Naive thymus-derived CD8-positive, alpha-beta T cell (primary cell): Measurements from ENCODE around the gene F12. TPM values are rescaled to one million over a fixed set of nuclear protein-coding genes. Genes with fewer than 3 reads are reported as not detected.
"Not testable (repeated sequence)": the region's sequence is repeated elsewhere in the genome, so short reads cannot be mapped to it uniquely, and the experiment has no call there.

Source experiments
- ATAC-seq, 2 donors: fragments of 150-1000 bp; cut with Tn5 transposase in 1 of 2; sonication (Bioruptor Pico), chemical (Tn5 transposase) in 1 of 2; 1 replicate in 1 of 2; 2 replicates in 1 of 2; pipeline ENCODE4 v1.10.0; 2021; ENCODE audit warnings: mild to moderate bottlenecking in 2 of 2, moderate library complexity in 2 of 2
- POLR2A ChIA-PET: fragments of 350-600 bp; sonication (Branson Sonifier 250); formaldehyde crosslinking; loops from one replicate; lab custom pipeline; 2021; ENCODE audit warnings: antibody characterized with exemption; lab: Charles Lee
- DNase-seq, 10 donors: peaks; one replicate each; pipeline versions ENCODE4 v3.0.0 to v3.0.0-alpha.2; 2020 to 2022
- H3K27ac Mint-ChIP-seq, 10 donors: one replicate each; pipeline ENCODE4 v1.8.0; 2020 to 2022; ENCODE audit warnings: mild to moderate bottlenecking in 10 of 10, mixed read lengths in 10 of 10, moderate library complexity in 4 of 10, inconsistent platforms in 1 of 10
- H3K27me3 Mint-ChIP-seq, 5 donors: one replicate each; pipeline ENCODE4 v1.8.0; 2021 to 2022; ENCODE audit warnings: mixed read lengths in 5 of 5
- H3K36me3 Mint-ChIP-seq, 3 donors: one replicate each; pipeline ENCODE4 v1.8.0; 2020 to 2022; ENCODE audit warnings: mixed read lengths in 3 of 3, mild to moderate bottlenecking in 2 of 3, inconsistent platforms in 1 of 3
- H3K4me1 Mint-ChIP-seq, 4 donors: one replicate each; pipeline ENCODE4 v1.8.0; 2021 to 2022; ENCODE audit warnings: mixed read lengths in 4 of 4
- H3K4me3 Mint-ChIP-seq, 10 donors: one replicate each; pipeline ENCODE4 v1.8.0; 2020 to 2022; ENCODE audit warnings: mild to moderate bottlenecking in 10 of 10, mixed read lengths in 10 of 10, moderate library complexity in 6 of 10, inconsistent platforms in 1 of 10
- H3K9me3 Mint-ChIP-seq, 9 donors: one replicate each; pipeline ENCODE4 v1.8.0; 2020 to 2022; ENCODE audit warnings: mixed read lengths in 9 of 9, mild to moderate bottlenecking in 3 of 9, inconsistent platforms in 1 of 9, moderate library complexity in 1 of 9
- polyA plus RNA-seq, 3 donors: library from polyadenylated mRNA; unstranded; fragments of 300-500 nt; fragmentation: Illumina TruSeq; gene quantifications; one replicate each; pipeline ENCODE4 v1.2.3, GENCODE V29; 2021
- total RNA-seq, 8 experiments: library from RNA in 2 of 8; stranded (reverse) in 2 of 8; gene quantifications; one replicate each; pipeline ENCODE4 v1.2.3 and lab custom pipeline; 2021 to 2026

Gene F12
- total and polyA plus RNA-seq, 5 experiments from 2014 or later = 0.21 to 0.26 (median 0.25) TPM; not detected in 2

- peak overlapping the region in 9 of 10 donors; percentile 14 to 94 (median 71) for H3K27ac Mint-ChIP-seq
- DNase-seq (no peak), ATAC-seq (no peak)
- POLR2A ChIA-PET = interaction anchor here (0.8 to 2.0 kb wide), 7 partner anchors 8 to 48 kb away, joined by 3 to 14 read pairs (median 5); partner anchors contain the start of genes GRK6 and LMAN2
- H3K27me3 Mint-ChIP-seq = no peaks in the 10 kb centered on the region
- peaks cover 0 to 6% (median 0%) of the 10 kb centered on the region in 3 donors for H3K36me3 Mint-ChIP-seq
- peaks cover 28 to 73% (median 53%) of the 10 kb centered on the region in 4 donors for H3K4me1 Mint-ChIP-seq
- H3K4me3 Mint-ChIP-seq = no peak overlapping the region
- H3K9me3 Mint-ChIP-seq = no peaks in the 10 kb centered on the region
Measured at GRCh38 chr5:177377851-177378776, 31.2 kb downstream of the F12 start.

GRCh38 chr5:177376107-177376506 lies 33.3 kb downstream of the F12 start:
- H3K27ac Mint-ChIP-seq = peak overlapping the region; percentile 43 to 94 (median 89)
- H3K27me3 Mint-ChIP-seq = no peaks in the 10 kb centered on the region
- no peaks in the 10 kb centered on the region for H3K9me3 Mint-ChIP-seq
- ATAC-seq (no peak), DNase-seq (no peak)
- peaks cover 0 to 8% (median 4%) of the 10 kb centered on the region in 3 donors for H3K36me3 Mint-ChIP-seq
- H3K4me3 Mint-ChIP-seq = no peak overlapping the region
- POLR2A ChIA-PET = interaction anchor here (1.4 kb wide), 1 partner anchor 25 kb away, joined by 6 read pairs; the partner anchor contains the start of gene LMAN2
- peaks cover 32 to 77% (median 62%) of the 10 kb centered on the region in 4 donors for H3K4me1 Mint-ChIP-seq

- H3K27ac Mint-ChIP-seq = peak overlapping the region; percentile 83 to 94 (median 90)
- not testable (repeated sequence) for DNase-seq, H3K9me3 Mint-ChIP-seq, H3K36me3 Mint-ChIP-seq, H3K4me3 Mint-ChIP-seq, H3K27me3 Mint-ChIP-seq, ATAC-seq
- POLR2A ChIA-PET = interaction anchor here (0.6 to 13.2 kb wide), 4 partner anchors 11 to 846 kb away, joined by 3 to 247 read pairs (median 4); partner anchors contain the start of genes LMAN2 and RGS14
- H3K4me1 Mint-ChIP-seq = peaks cover 32 to 78% (median 61%) of the 10 kb centered on the region in 4 donors
Measured at GRCh38 chr5:177375516-177375915, 33.8 kb downstream of the F12 start.

GRCh38 chr5:177374211-177374610 lies 35.2 kb downstream of the F12 start:
- H3K27me3 Mint-ChIP-seq = no peaks in the 10 kb centered on the region
- DNase-seq (no peak), ATAC-seq (no peak)
- peak overlapping the region in 9 of 10 donors; percentile 32 to 85 (median 80) for H3K4me3 Mint-ChIP-seq
- H3K36me3 Mint-ChIP-seq = peaks cover 1 to 13% (median 10%) of the 10 kb centered on the region in 3 donors
- no peaks in the 10 kb centered on the region for H3K9me3 Mint-ChIP-seq
- peaks cover 29 to 83% (median 65%) of the 10 kb centered on the region in 4 donors for H3K4me1 Mint-ChIP-seq
- POLR2A ChIA-PET = interaction anchor here (0.7 to 13.2 kb wide), 6 partner anchors 9 to 129 kb away, joined by 3 to 247 read pairs (median 34); partner anchors contain the start of genes LMAN2, RGS14 and SLC34A1
- H3K27ac Mint-ChIP-seq = peak overlapping the region; percentile 83 to 94 (median 90)

GRCh38 chr5:177373806-177374205 lies 35.6 kb downstream of the F12 start:
- Mint-ChIP-seq H3K27me3 (no peaks in the 10 kb centered on the region), H3K9me3 (no peaks in the 10 kb centered on the region), H3K27ac (peak overlapping the region; percentile 83 to 94 (median 90)), H3K4me3 (peak overlapping the region; percentile 15 to 85 (median 78)), H3K4me1 (peaks cover 32 to 86% (median 66%) of the 10 kb centered on the region in 4 donors), H3K36me3 (peaks cover 5 to 17% (median 13%) of the 10 kb centered on the region in 3 donors)
- ATAC-seq (no peak), DNase-seq (no peak)
- POLR2A ChIA-PET = interaction anchor here (0.6 to 13.2 kb wide), 9 partner anchors 9 to 81 kb away, joined by 3 to 247 read pairs (median 8); partner anchors contain the start of genes LMAN2, PRR7, RGS14 and SLC34A1

- no peak for DNase-seq
- H3K27me3 Mint-ChIP-seq = no peaks in the 10 kb centered on the region
- H3K9me3 Mint-ChIP-seq = no peaks in the 10 kb centered on the region
- H3K27ac Mint-ChIP-seq = peak overlapping the region; percentile 69 to 94 (median 92)
- peak; percentile 38 to 52 for ATAC-seq
- H3K4me1 Mint-ChIP-seq = peaks cover 37 to 90% (median 74%) of the 10 kb centered on the region in 4 donors
- POLR2A ChIA-PET = interaction anchor here (0.6 to 13.2 kb wide), 19 partner anchors 8 to 836 kb away, joined by 3 to 247 read pairs (median 6); partner anchors contain the start of genes GRK6, HNRNPAB, LMAN2 and MXD3
- H3K36me3 Mint-ChIP-seq = peaks cover 6 to 25% (median 13%) of the 10 kb centered on the region in 3 donors
- H3K4me3 Mint-ChIP-seq = peak overlapping the region; percentile 73 to 85 (median 81)
Measured at GRCh38 chr5:177372910-177373309, 36.5 kb downstream of the F12 start.

GRCh38 chr5:177372034-177372896 lies 37.1 kb downstream of the F12 start:
- DNase-seq (peak in 2 of 10 donors; percentile 37 to 71), ATAC-seq (peak; percentile 44 to 51)
- POLR2A ChIA-PET = interaction anchor here (0.5 to 13.2 kb wide), 23 partner anchors 11 to 967 kb away, joined by 3 to 247 read pairs (median 5); partner anchors contain the start of genes GRK6, HNRNPAB, LMAN2 and MXD3
- peak overlapping the region; percentile 69 to 94 (median 92) for H3K27ac Mint-ChIP-seq
- peaks cover 6 to 25% (median 13%) of the 10 kb centered on the region in 3 donors for H3K36me3 Mint-ChIP-seq
- H3K4me3 Mint-ChIP-seq = peak overlapping the region; percentile 73 to 85 (median 81)
- peaks cover 37 to 83% (median 74%) of the 10 kb centered on the region in 4 donors for H3K4me1 Mint-ChIP-seq
- no peaks in the 10 kb centered on the region for H3K9me3 Mint-ChIP-seq
- H3K27me3 Mint-ChIP-seq = no peaks in the 10 kb centered on the region

- H3K27ac Mint-ChIP-seq = peak overlapping the region; percentile 66 to 94 (median 86)
- H3K36me3 Mint-ChIP-seq = peaks cover 6 to 30% (median 13%) of the 10 kb centered on the region in 3 donors
- DNase-seq (no peak), ATAC-seq (no peak)
- no peaks in the 10 kb centered on the region for H3K27me3 Mint-ChIP-seq
- H3K9me3 Mint-ChIP-seq = no peaks in the 10 kb centered on the region
- peak overlapping the region; percentile 45 to 84 (median 75) for H3K4me3 Mint-ChIP-seq
- POLR2A ChIA-PET = interaction anchor here (0.7 to 13.2 kb wide), 23 partner anchors 7 to 1891 kb away, joined by 3 to 247 read pairs (median 6); partner anchors contain the start of genes GRK6, LMAN2, MXD3 and NSD1
- peaks cover 38 to 83% (median 76%) of the 10 kb centered on the region in 4 donors for H3K4me1 Mint-ChIP-seq
Measured at GRCh38 chr5:177371120-177372033, 38.0 kb downstream of the F12 start.

- Mint-ChIP-seq H3K36me3 (peaks cover 6 to 36% (median 13%) of the 10 kb centered on the region in 3 donors), H3K27me3 (no peaks in the 10 kb centered on the region), H3K4me1 (peaks cover 38 to 81% (median 75%) of the 10 kb centered on the region in 4 donors), H3K4me3 (peak overlapping the region in 5 of 10 donors; percentile 45 to 77 (median 61)), H3K27ac (peak overlapping the region in 5 of 10 donors; percentile 57 to 92 (median 85)), H3K9me3 (no peaks in the 10 kb centered on the region)
- POLR2A ChIA-PET = interaction anchor here (1.0 to 13.2 kb wide), 17 partner anchors 8 to 124 kb away, joined by 3 to 247 read pairs (median 6); partner anchors contain the start of genes GRK6, LMAN2, MXD3 and PRELID1
- ATAC-seq = peak; percentile 77 to 80
- DNase-seq = peak in 7 of 10 donors; percentile 45 to 82 (median 57)
Measured at GRCh38 chr5:177370488-177371119, 38.8 kb downstream of the F12 start.
